Keratinocyte (primary cell): ENCODE data around the gene KRT77.

Experiments
- EZH2 ChIP-seq: IDR thresholded peaks from one replicate; pipeline ENCODE4 v1.6.1; 2012; ENCODE audit warnings: inconsistent platforms, mild to moderate bottlenecking, low read length, moderate library complexity
- TF ChIP-seq, protein P1 (sequence below), 3 experiments: IDR thresholded peaks in 1 of 3; conservative IDR thresholded peaks in 1 of 3; optimal IDR thresholded peaks in 1 of 3; 2 replicates in 2 of 3; 3 replicates in 1 of 3; pipeline versions ENCODE3 to v1.5.1; 2011; ENCODE audit warnings: low read length in 3 of 3, mild to moderate bottlenecking in 3 of 3, moderate library complexity in 2 of 3, control low read depth in 1 of 3, inconsistent platforms in 1 of 3; ENCODE audit not compliant: insufficient read depth in 2 of 3; ENCODE audit errors: extremely low read depth in 1 of 3

DNA sequence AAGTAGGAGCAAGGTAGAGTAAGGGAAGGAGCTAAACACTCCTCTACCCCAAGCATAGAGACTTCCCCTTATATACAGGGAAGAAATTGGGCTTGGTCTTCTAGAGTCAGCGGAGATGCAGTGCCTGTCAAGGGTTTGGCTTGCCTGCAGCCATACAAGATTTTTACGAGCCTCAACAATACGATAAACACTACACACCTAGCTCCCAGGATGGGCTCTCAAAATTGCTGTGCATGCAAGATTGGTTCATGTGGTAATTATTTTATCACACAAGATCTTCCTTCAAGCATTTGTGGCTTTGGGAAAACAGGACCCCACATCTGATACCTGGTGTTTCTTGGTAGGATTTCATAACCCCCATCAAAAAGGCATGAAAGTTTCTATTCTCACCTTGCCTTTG is 23.0 kb downstream of the KRT77 start, which contains the start of gene KRT1:
- TF ChIP-seq, protein P1, sequence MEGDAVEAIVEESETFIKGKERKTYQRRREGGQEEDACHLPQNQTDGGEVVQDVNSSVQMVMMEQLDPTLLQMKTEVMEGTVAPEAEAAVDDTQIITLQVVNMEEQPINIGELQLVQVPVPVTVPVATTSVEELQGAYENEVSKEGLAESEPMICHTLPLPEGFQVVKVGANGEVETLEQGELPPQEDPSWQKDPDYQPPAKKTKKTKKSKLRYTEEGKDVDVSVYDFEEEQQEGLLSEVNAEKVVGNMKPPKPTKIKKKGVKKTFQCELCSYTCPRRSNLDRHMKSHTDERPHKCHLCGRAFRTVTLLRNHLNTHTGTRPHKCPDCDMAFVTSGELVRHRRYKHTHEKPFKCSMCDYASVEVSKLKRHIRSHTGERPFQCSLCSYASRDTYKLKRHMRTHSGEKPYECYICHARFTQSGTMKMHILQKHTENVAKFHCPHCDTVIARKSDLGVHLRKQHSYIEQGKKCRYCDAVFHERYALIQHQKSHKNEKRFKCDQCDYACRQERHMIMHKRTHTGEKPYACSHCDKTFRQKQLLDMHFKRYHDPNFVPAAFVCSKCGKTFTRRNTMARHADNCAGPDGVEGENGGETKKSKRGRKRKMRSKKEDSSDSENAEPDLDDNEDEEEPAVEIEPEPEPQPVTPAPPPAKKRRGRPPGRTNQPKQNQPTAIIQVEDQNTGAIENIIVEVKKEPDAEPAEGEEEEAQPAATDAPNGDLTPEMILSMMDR (optimal IDR thresholded peaks at IDR 0.05 in 1 of 3, IDR thresholded peaks at IDR 0.05 in 1 of 3, conservative IDR thresholded peaks at IDR 0.05 in 1 of 3; ENCODE audit: extremely low read depth in 1 of 3, insufficient read depth in 2 of 3, low read length in 3 of 3), result no peak
- no peak for TF ChIP-seq EZH2
